ENCODE measurements around the gene KRI1.

- no peak for TF ChIP-seq CTCF (IDR thresholded peaks at IDR 0.05)
- TF ChIP-seq EP300 (IDR thresholded peaks at IDR 0.05): no peak
- TF ChIP-seq POLR2A (IDR thresholded peaks at IDR 0.05): no peak
- no peak for TF ChIP-seq POLR2AphosphoS5 (IDR thresholded peaks at IDR 0.05)
Observed at GRCh38 chr19:10517361-10517759, 48.5 kb downstream of the KRI1 start, which contains the start of gene S1PR5.
